HG03457 (cell line): ENCODE data around the gene TSPAN7.

ENCODE experiments used
- ATAC-seq: cut with Tn5 transposase; IDR thresholded peaks from one replicate; pipeline ENCODE4 v1.9.1; 2021; ENCODE audit warnings: moderate number of reproducible peaks; ENCODE audit not compliant: unreplicated experiment

Gene TSPAN7

GRCh38 chrX:38561126-38561868, at the start of gene TSPAN7:
Gene TSPAN7, plus strand, starts transcription at chrX:38561542. Its CDS starts 5 bp downstream, at chrX:38561547.
- no peak for ATAC-seq

- no peak for ATAC-seq
These were observed 48.1 kb upstream of the TSPAN7 start for GRCh38 chrX:38513112-38513742.

- ATAC-seq, result no peak
These were observed 47.1 kb upstream of the TSPAN7 start for GRCh38 chrX:38514016-38514854.

- ATAC-seq, result no peak
These were observed 46.1 kb upstream of the TSPAN7 start for GRCh38 chrX:38515291-38515690.

GRCh38 chrX:38516196-38516774, 45.1 kb upstream of the TSPAN7 start:
- no peak for ATAC-seq

- ATAC-seq, result no peak
These were observed 41.7 kb upstream of the TSPAN7 start for GRCh38 chrX:38519651-38520050.

- no peak for ATAC-seq
These were observed 23.2 kb upstream of the TSPAN7 start for GRCh38 chrX:38538134-38538533.

GRCh38 chrX:38539748-38540147, 21.6 kb upstream of the TSPAN7 start:
- no peak for ATAC-seq

GRCh38 chrX:38548508-38548907, 12.8 kb upstream of the TSPAN7 start:
- ATAC-seq, result no peak

GRCh38 chrX:38552721-38553120, 8.6 kb upstream of the TSPAN7 start:
- ATAC-seq, result no peak

GRCh38 chrX:38558686-38559085, 2.7 kb upstream of the TSPAN7 start:
- ATAC-seq, result no peak

- ATAC-seq, result no peak
These were observed 591 bp upstream of the TSPAN7 start for GRCh38 chrX:38560776-38561125.

GRCh38 chrX:38561951-38562719, 793 bp downstream of the TSPAN7 start:
- no peak for ATAC-seq

- ATAC-seq, result no peak
These were observed 1.7 kb downstream of the TSPAN7 start for GRCh38 chrX:38563030-38563429.

GRCh38 chrX:38570396-38570795, 9.1 kb downstream of the TSPAN7 start:
- ATAC-seq, result no peak

- ATAC-seq, result no peak
These were observed 9.7 kb downstream of the TSPAN7 start for GRCh38 chrX:38571058-38571457.

- ATAC-seq, result no peak
These were observed 13.5 kb downstream of the TSPAN7 start for GRCh38 chrX:38574858-38575257.

GRCh38 chrX:38575888-38576287, 14.5 kb downstream of the TSPAN7 start:
- no peak for ATAC-seq

GRCh38 chrX:38577738-38578137, 16.4 kb downstream of the TSPAN7 start:
- ATAC-seq, result no peak

- no peak for ATAC-seq
These were observed 16.8 kb downstream of the TSPAN7 start for GRCh38 chrX:38578167-38578566.

- ATAC-seq, result no peak
These were observed 21.8 kb downstream of the TSPAN7 start for GRCh38 chrX:38583181-38583580.
